ENCODE measurements around the gene SMIM33. TPM values are rescaled to one million over a fixed set of nuclear protein-coding genes. Genes with fewer than 3 reads are reported as not detected.

The SMIM33 gene
- total and polyA plus RNA-seq, 9 of the 15 experiments (the other 6 are each of a cell fraction or from before 2014, with no cell fraction given), result not detected

DNA sequence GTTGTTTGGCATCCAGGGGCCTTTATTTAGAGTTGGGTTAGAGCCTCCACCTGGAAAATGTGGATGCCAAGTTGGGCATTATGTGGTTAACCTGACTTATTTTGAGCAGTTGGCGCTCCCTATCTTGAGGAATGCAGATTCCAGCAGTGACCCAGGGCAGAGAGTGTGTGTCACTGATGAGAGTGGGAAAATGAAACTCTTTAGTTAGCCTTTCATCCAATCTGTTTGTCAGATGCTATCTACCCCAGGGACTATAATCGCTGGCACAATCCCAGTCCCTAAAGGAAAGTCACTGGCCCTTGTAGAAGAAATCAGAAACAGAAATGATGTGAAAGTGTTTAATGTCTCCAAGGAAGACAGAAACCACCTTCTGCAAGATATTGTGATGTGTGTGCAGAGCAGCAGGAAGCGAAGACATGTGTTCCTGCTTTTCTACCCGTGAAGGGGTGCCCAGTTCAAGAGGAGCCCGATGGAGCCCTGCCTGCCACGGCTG is 21.9 kb downstream of the SMIM33 start (continued):
- TF ChIP-seq RFX5 (IDR thresholded peaks at IDR 0.05; ENCODE audit: low read depth, low read length) (no peak), ARNT (IDR thresholded peaks at IDR 0.05) (no peak), NEUROD1 (IDR thresholded peaks at IDR 0.05; ENCODE audit: borderline replicate concordance, low read depth, low read length, partially characterized antibody) (no peak), TBP (optimal IDR thresholded peaks at IDR 0.05; ENCODE audit: low read depth, low read length) (no peak), ZNF75A (CRISPR knock-in tag; IDR thresholded peaks at IDR 0.05) (no peak)
- TF ChIP-seq, protein P1, sequence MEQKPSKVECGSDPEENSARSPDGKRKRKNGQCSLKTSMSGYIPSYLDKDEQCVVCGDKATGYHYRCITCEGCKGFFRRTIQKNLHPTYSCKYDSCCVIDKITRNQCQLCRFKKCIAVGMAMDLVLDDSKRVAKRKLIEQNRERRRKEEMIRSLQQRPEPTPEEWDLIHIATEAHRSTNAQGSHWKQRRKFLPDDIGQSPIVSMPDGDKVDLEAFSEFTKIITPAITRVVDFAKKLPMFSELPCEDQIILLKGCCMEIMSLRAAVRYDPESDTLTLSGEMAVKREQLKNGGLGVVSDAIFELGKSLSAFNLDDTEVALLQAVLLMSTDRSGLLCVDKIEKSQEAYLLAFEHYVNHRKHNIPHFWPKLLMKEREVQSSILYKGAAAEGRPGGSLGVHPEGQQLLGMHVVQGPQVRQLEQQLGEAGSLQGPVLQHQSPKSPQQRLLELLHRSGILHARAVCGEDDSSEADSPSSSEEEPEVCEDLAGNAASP (IDR thresholded peaks at IDR 0.05), result no peak

DNA sequence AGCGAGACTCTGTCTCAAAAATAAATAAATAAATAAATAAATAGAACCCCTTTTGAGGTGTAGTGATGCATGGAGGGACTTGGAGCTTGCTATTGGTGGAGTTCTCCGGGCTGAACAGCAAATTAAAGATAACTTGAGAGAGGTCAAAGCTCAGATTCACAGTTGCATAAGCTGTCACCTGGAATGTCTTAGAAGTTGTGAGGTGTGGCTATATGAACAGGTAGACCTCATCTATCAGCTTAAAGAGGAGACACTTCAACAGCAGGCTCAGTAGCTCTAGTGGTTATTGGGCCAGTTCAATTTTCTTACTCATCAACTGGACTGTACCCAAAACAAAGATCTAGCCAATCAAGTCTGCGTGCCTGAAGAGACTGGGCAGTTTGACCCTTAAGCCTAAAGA is 23.5 kb downstream of the SMIM33 start:
- ATAC-seq, result no peak
- Histone ChIP-seq H3K4me1 (replicated peaks in 1 of 2; ENCODE audit: control insufficient read depth in 2 of 2, insufficient read depth in 2 of 2, low read length in 2 of 2) (peaks cover 0 to 18% of the 10 kb centered on the region in 2 experiments; a peak in 3 of 5 replicates), H3K27me3 (ENCODE audit: control insufficient read depth in 2 of 2, insufficient read depth in 2 of 2, low read length in 2 of 2) (no peaks in the 10 kb centered on the region), H4K20me1 (replicated peaks; ENCODE audit: control insufficient read depth, insufficient read depth, low read length) (no peaks in the 10 kb centered on the region), H3K4me3 (no peak overlapping the region), H3K79me2 (ENCODE audit: control insufficient read depth, insufficient read depth, low read length) (no peaks in the 10 kb centered on the region), H3K9me1 (ENCODE audit: control insufficient read depth, insufficient read depth, low read length) (no peaks in the 10 kb centered on the region), H3K9me3 (replicated peaks; ENCODE audit: control insufficient read depth, insufficient read depth, low read depth, low read length) (no peaks in the 10 kb centered on the region), H3K27ac (ENCODE audit: extremely low read depth, low read depth, low read length) (no peak overlapping the region), H3K4me2 (ENCODE audit: insufficient read depth, low read length) (no peak overlapping the region), H3K36me3 (ENCODE audit: control insufficient read depth, insufficient read depth, low read length) (no peaks in the 10 kb centered on the region), H2AFZ (ENCODE audit: low read depth, low read length) (no peak overlapping the region), H3K9ac (ENCODE audit: insufficient read depth in 1 of 2, low read depth in 2 of 2, low read length in 2 of 2) (no peak overlapping the region)
- 83% methylated on average over 3 of the region's 3 CpGs for WGBS (ENCODE audit: insufficient coverage, low coverage, missing lambda C conversion rate)
- TF ChIP-seq ZSCAN32 (CRISPR knock-in tag; IDR thresholded peaks at IDR 0.05) (no peak), TGIF2 (CRISPR knock-in tag; IDR thresholded peaks at IDR 0.05) (no peak), ETV1 (tag; conservative IDR thresholded peaks at IDR 0.05; ENCODE audit: low read depth) (no peak), NEUROD1 (IDR thresholded peaks at IDR 0.05; ENCODE audit: borderline replicate concordance, low read depth, low read length, partially characterized antibody) (no peak), NR2C1 (IDR thresholded peaks at IDR 0.05) (no peak), NR2C1 (tag; IDR thresholded peaks at IDR 0.05) (no peak), SIX5 (IDR thresholded peaks at IDR 0.05; ENCODE audit: borderline replicate concordance in 1 of 2, insufficient read depth in 1 of 2, low read depth in 1 of 2, low read length in 2 of 2) (no peak), TEAD4 (IDR thresholded peaks at IDR 0.05; ENCODE audit: low read length) (no peak), TEAD4 (CRISPR knock-in tag; IDR thresholded peaks at IDR 0.05; ENCODE audit: borderline replicate concordance) (no peak)
- TF ChIP-seq, protein P2, sequence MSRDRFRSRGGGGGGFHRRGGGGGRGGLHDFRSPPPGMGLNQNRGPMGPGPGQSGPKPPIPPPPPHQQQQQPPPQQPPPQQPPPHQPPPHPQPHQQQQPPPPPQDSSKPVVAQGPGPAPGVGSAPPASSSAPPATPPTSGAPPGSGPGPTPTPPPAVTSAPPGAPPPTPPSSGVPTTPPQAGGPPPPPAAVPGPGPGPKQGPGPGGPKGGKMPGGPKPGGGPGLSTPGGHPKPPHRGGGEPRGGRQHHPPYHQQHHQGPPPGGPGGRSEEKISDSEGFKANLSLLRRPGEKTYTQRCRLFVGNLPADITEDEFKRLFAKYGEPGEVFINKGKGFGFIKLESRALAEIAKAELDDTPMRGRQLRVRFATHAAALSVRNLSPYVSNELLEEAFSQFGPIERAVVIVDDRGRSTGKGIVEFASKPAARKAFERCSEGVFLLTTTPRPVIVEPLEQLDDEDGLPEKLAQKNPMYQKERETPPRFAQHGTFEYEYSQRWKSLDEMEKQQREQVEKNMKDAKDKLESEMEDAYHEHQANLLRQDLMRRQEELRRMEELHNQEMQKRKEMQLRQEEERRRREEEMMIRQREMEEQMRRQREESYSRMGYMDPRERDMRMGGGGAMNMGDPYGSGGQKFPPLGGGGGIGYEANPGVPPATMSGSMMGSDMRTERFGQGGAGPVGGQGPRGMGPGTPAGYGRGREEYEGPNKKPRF (IDR thresholded peaks at IDR 0.05; ENCODE audit: low read depth, low read length), result no peak
- TF ChIP-seq, protein P3, sequence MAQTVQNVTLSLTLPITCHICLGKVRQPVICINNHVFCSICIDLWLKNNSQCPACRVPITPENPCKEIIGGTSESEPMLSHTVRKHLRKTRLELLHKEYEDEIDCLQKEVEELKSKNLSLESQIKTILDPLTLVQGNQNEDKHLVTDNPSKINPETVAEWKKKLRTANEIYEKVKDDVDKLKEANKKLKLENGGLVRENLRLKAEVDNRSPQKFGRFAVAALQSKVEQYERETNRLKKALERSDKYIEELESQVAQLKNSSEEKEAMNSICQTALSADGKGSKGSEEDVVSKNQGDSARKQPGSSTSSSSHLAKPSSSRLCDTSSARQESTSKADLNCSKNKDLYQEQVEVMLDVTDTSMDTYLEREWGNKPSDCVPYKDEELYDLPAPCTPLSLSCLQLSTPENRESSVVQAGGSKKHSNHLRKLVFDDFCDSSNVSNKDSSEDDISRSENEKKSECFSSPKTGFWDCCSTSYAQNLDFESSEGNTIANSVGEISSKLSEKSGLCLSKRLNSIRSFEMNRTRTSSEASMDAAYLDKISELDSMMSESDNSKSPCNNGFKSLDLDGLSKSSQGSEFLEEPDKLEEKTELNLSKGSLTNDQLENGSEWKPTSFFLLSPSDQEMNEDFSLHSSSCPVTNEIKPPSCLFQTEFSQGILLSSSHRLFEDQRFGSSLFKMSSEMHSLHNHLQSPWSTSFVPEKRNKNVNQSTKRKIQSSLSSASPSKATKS (CRISPR knock-in tag; IDR thresholded peaks at IDR 0.05), result no peak
- POLR2A ChIA-PET, result interaction anchor here (0.6 to 2.3 kb wide), 6 partner anchors 9 to 510 kb away, joined by 3 to 20 read pairs (median 4); partner anchors contain the start of genes MATR3, STING1 and UBE2D2
- FAIRE-seq, result no peak
- in situ Hi-C loops (cut with MboI) (no loop called here), intact Hi-C loops (cut with micrococcal nuclease) (no loop called here)
- DNase-seq (ENCODE audit: extremely low read depth in 1 of 4, low spot score in 3 of 4), result no peak
- CTCF ChIA-PET (ENCODE audit: low intra/inter-chr PET ratio), result no interaction called here
- no TSS peak for BruUV-seq (replicated peaks)

Measured in K562 (cell line).